GM03348 (cell line): Measurements from ENCODE around the gene HBS1L.

Experiments used
- DNase-seq: peaks from one replicate; pipeline ENCODE4 v3.0.0; 2012; ENCODE audit warnings: low spot score

Gene HBS1L

DNA sequence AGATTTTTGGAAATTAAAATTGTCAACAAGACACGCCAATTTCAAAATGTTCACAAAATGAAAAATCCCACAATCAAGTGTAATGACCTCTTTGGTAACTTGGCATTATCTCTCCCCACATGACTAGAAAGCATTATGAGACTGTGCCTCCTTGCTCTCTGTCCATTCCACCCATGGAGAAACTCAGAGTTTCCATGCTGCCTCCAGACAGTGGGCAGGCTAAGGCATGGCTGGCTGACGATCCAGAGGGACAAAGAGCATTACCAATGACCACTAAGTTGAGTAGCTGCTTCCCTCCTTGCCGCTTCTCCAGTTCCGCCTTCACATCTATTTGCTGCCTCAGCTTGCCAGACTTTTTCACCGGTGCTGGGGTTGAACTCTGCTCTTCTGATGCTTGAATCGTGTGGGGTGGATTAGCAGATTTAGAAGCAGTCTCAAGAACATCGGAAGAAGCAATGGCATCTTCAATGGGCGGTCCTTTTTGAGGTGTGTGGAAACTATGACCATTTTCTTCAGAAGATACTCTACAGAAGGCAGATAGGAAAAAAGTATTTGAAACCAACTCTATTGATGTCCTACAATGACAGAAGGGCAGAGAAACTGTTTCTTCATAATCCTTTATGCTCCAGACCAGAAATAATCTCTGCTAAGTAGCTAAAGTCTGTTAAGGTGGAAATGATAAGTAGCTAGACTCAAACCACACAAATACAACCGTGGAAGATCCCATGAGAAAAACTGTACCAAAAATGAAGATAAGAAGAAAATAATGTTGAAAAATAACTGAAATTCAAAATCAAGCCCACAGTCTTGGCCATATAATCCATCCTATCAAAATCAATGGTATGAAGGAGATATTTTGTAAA, 57.3 kb downstream of the HBS1L start:
- no peak for DNase-seq

- no peak for DNase-seq
These were observed 59.1 kb downstream of the HBS1L start for GRCh38 chr6:134995536-134995935.

GRCh38 chr6:134994431-134994830, 60.2 kb downstream of the HBS1L start:
- DNase-seq: no peak

GRCh38 chr6:134992155-134992554, 62.5 kb downstream of the HBS1L start:
- DNase-seq: no peak

DNA sequence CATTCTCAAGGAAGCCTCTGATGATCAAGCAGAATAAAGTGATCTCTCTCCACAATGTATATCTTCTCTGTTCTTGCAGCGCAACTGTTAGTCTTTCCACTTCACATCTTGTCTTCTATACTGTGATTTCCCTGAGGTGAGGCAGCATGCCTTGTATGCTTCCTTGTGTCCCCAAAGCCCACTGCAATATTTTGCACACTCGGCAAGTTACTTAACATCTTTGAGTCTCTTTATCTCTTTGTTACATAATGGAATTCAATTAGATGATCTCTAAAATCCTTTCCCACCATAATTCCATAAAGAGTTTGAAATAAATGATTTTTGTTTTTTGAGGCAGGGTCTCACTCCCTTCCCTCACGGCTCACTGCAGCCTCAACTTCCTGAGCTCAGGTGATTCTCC, 64.4 kb downstream of the HBS1L start:
- DNase-seq: no peak

- no peak for DNase-seq
These were observed 69.8 kb downstream of the HBS1L start for GRCh38 chr6:134984821-134985220.

DNA sequence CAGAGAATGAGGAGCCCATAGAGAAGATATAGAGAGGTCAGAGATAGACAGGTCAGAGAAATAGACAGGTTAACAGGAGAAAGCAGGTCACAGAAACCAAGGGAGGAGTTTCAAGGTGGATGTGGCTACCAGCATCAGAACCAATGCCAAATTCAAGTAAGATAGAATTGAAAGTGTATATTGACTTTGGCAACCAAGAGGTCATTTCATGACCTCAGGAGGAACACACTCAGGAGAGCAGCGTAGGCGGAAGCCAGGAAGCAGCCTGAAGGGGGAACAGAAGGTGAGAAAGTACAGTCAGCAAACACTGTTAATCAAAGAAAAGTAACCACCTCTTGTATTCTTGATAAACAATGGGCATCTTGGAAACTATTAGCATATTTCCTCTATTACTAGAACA, 70.8 kb downstream of the HBS1L start:
- DNase-seq: no peak

DNA sequence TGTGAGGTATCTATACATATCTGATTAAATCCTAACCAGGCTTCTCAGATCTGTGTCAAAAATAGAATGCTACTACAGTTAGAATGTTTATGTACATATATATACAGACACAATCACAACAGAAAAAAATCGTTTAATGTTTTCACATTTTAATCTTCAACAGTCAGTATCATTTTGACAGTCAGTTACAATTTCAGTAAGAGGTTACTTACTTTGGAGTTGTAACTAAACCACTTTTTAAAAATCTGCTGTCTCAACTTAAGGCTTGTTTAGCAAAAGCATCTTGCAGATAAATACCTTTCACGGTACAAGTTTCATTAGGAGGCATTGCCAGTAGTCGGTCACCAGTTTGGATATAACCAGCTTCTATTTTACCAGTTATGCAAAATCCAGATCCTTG, 72.5 kb downstream of the HBS1L start:
- DNase-seq: no peak

DNA sequence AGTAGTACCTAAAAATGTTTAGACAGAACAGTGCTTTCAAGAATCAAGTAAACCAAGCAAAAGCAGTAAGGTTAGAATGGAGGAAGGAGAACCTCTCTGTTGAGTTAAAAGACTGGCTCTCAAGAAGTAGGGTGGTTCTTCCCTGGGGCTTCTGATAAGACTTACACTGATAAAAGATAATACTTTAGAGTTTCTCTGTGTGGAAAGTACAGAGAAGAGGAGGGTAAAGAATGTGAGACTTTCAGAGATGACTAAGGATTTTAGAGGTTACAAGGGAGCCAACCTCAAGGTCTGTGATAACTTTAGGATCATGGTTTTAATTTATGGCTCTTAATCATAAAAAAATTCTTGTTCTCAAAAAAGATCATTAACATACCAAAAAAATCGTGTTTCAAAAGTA, 73.8 kb downstream of the HBS1L start:
- no peak for DNase-seq

- no peak for DNase-seq
These were observed 75.5 kb downstream of the HBS1L start for GRCh38 chr6:134979142-134979541.

- DNase-seq: no peak
These were observed 80.3 kb downstream of the HBS1L start for GRCh38 chr6:134974370-134974769.

- no peak for DNase-seq
These were observed 86.9 kb downstream of the HBS1L start for GRCh38 chr6:134967711-134968110.

DNA sequence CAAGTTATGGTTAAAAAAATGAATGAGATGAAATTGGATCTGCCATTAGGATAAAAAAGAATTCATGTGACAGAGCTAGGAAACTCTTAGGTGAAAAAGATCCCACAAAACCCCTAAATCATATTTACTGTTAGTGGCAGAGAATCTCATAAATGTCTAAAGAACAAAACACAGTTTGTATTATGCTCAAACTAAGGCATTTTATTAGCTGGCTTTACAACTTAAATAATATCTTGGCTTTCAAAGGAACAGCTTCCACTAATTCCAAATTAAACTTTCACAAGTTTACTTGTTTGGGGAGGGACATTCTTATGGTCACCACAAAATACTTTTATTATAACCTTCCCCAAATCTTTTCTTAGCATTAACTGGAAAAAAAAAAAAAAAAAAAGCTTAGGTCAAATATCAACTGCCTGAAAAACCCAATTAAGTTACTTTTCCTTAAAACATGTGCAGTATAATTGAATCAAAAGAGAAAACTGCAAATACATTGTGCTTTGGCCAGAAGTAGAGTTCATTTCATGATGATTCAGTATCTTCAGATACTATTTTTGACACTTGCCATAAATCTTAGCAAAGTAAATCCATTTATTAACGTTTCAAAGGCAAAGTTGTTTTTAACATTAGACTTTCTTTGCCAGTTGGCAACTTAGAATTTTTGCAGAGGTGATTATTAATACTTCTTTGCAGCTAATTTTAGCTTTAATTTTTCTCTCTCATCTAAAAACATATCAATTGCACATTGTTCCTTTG, 90.0 kb downstream of the HBS1L start:
- no peak for DNase-seq

DNA sequence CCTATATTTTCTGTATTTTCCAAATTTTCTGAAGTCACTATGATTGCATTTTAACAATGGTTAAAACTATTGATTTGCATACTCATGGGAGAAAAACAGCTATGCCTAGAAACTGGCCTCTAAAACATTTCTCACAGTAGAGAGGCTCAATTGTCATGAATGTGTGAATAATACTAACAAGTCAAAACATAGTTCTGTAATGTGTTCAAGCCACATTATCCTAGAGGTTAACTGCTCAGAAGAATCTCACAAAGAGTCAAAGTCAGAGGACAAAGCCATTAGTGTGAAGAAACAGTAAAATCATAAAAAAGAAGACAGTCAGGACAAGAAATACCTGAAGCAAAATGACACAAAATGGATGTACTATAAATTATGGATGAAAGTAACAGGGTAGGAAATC, 92.2 kb downstream of the HBS1L start:
- no peak for DNase-seq

DNA sequence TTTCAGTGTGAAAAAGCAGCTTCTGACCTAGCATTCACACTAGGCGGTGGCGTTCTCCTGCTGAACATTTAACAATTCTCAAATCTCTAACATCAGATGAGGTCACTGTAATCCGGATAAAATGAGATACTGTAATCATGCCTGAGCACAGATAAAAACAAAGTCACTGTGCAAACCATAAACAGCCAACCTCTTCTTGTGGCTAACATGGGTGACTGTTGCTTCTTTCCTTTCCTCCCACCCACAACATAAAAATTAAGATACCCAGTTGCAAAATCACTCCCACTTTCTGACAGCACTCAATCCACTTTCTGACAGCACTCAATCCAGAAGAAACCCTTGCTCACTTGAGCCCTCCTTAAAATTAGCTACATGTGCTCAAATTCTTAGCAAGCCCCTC, 93.3 kb downstream of the HBS1L start:
- no peak for DNase-seq

GRCh38 chr6:134959603-134960002, 95.0 kb downstream of the HBS1L start:
- DNase-seq: no peak

- DNase-seq: no peak
These were observed 97.9 kb downstream of the HBS1L start for GRCh38 chr6:134956676-134957075.

DNA sequence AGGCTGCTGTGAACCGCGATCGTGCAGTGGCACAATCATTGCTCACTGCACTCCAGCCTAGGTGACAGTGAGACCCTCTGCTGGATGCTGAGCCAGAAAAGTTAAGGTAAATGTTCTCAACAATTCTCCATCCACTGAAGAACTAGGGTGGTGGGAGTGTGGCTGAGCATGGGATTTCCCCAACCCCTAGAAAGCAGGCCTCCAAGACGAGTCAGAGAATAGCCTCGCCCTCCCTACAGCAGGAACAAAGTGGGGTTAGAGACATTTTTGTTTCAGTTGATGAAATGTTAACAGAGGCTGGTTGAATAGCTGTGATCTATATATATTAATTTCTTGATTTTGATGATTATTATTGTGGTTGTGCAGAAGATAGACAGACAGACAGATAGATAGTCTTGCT, 98.6 kb downstream of the HBS1L start:
- no peak for DNase-seq

GRCh38 chr6:134954272-134955000, 100.2 kb downstream of the HBS1L start:
- no peak for DNase-seq

GRCh38 chr6:134951494-134952263, 102.9 kb downstream of the HBS1L start:
- no peak for DNase-seq

DNA sequence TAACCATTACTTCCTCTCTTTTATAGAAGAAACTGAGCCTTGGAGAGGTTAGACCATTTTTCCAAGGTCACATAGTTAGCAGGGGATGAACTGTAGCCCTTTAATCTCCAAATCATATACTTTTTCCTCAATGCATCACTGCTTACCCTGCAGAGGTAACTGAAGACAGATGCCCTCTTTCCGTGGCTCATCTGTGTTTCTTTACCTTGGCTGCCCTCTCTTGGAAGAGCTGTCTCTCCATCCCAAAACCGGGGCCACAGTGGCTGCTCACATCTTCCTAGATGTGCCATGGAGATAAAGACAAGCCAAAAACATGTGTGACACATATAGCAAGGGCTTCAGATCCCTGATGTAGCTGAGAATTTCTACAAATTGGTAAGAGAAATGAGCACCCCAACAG, 104.1 kb downstream of the HBS1L start:
- DNase-seq: no peak

DNA sequence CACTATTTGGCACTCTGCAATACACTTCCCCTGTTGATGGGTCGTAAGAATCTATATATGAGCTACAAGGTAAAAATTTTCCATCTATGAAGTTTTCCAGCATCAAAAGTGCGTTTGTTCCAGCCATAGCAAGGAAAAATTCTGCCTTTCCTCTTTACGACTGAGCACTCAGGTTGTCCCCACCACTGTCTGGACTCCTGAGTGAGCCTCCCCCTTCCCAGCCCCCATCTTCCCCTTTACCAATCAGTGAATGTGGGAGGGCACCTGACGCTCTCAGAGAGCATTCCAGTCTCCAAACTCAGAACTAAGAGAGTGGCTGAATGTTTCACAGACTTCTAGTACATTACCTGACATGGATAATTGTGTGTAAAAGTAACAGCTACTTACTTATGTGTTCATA, 104.7 kb downstream of the HBS1L start, which contains the start of gene ALDH8A1:
Gene ALDH8A1 (minus strand): TSS at position 175 of the 400 bp plus-strand sequence. CDS start 48 bp downstream, at position 127.
- DNase-seq: no peak
